ENCODE results near the gene TBX22. TPM values are rescaled to one million over a fixed set of nuclear protein-coding genes. Genes with fewer than 3 reads are reported as not detected.

TBX22 gene
- total RNA-seq: not detected in 2 replicates

GRCh38 chrX:80014141-80014940 is at the start of gene TBX22:
Gene TBX22 (plus strand): TSS chrX:80014753. CDS start chrX:80022270, 7,517 bp downstream.

Data from smooth muscle cell of bladder (primary cell).